ENCODE results near the gene PPP2R5C. TPM values are rescaled to one million over a fixed set of nuclear protein-coding genes. Genes with fewer than 3 reads are reported as not detected.

Gene PPP2R5C
- total RNA-seq, 1 donor from 2014 or later: 63.5 TPM

- TF ChIP-seq, protein P1, sequence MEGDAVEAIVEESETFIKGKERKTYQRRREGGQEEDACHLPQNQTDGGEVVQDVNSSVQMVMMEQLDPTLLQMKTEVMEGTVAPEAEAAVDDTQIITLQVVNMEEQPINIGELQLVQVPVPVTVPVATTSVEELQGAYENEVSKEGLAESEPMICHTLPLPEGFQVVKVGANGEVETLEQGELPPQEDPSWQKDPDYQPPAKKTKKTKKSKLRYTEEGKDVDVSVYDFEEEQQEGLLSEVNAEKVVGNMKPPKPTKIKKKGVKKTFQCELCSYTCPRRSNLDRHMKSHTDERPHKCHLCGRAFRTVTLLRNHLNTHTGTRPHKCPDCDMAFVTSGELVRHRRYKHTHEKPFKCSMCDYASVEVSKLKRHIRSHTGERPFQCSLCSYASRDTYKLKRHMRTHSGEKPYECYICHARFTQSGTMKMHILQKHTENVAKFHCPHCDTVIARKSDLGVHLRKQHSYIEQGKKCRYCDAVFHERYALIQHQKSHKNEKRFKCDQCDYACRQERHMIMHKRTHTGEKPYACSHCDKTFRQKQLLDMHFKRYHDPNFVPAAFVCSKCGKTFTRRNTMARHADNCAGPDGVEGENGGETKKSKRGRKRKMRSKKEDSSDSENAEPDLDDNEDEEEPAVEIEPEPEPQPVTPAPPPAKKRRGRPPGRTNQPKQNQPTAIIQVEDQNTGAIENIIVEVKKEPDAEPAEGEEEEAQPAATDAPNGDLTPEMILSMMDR (conservative IDR thresholded peaks at IDR 0.05; ENCODE audit: low read depth, low read length): no peak
- no peak for DNase-seq (ENCODE audit: low read depth)
Observed at GRCh38 chr14:101950100-101950499, 188.6 kb downstream of the PPP2R5C start.

GRCh38 chr14:101950516-101951215 is 189.2 kb downstream of the PPP2R5C start:
- H3K4me3 ChIP-seq (ENCODE audit: low read depth, low read length): no peak overlapping the region
- TF ChIP-seq, protein P1 (conservative IDR thresholded peaks at IDR 0.05; ENCODE audit: low read depth, low read length): no peak

More at GRCh38 chr14:101950100-101950499, 188.6 kb downstream of the PPP2R5C start:
- H3K4me3 ChIP-seq (ENCODE audit: low read depth, low read length): no peak overlapping the region

GRCh38 chr14:101953151-101953550 is 191.6 kb downstream of the PPP2R5C start:
- no peak overlapping the region for H3K4me3 ChIP-seq (ENCODE audit: low read depth, low read length)
- TF ChIP-seq, protein P1 (conservative IDR thresholded peaks at IDR 0.05; ENCODE audit: low read depth, low read length): no peak
- DNase-seq (ENCODE audit: low read depth): no peak

More at GRCh38 chr14:101950516-101951215, 189.2 kb downstream of the PPP2R5C start:
- no peak for DNase-seq (ENCODE audit: low read depth)

DNA sequence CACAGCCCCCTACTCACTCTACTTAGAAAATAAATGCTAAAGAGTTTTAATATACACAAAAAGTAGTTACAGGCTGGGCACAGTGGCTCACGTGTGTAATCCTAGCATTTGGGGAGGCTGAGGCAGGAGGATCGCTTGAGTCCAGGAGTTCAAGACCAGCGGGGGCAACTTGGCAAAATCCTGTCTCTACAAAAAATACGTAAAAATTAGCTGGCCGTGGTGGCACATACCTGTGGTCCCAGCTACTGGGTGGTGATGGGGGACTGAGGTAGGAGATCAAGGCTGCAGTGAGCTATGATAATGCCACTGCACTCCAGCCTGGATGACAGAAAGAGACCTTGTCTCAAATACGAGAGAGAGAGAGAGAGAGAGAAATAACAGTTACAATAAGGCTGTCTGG is 193.0 kb downstream of the PPP2R5C start:
- DNase-seq (ENCODE audit: low read depth): no peak
- TF ChIP-seq, protein P1 (conservative IDR thresholded peaks at IDR 0.05; ENCODE audit: low read depth, low read length): no peak
- H3K4me3 ChIP-seq (ENCODE audit: low read depth, low read length): no peak overlapping the region

GRCh38 chr14:101955695-101956161 is 194.2 kb downstream of the PPP2R5C start:
- no peak for DNase-seq (ENCODE audit: low read depth)
- TF ChIP-seq, protein P1 (conservative IDR thresholded peaks at IDR 0.05; ENCODE audit: low read depth, low read length): no peak
- H3K4me3 ChIP-seq (ENCODE audit: low read depth, low read length): no peak overlapping the region

GRCh38 chr14:101956179-101956885 is 194.8 kb downstream of the PPP2R5C start:
- H3K4me3 ChIP-seq (ENCODE audit: low read depth, low read length): no peak overlapping the region
- TF ChIP-seq, protein P1 (conservative IDR thresholded peaks at IDR 0.05; ENCODE audit: low read depth, low read length): no peak
- no peak for DNase-seq (ENCODE audit: low read depth)

Data from epithelial cell of proximal tubule (primary cell).